HCT116 (cell line): ENCODE results near the gene CCDC137. TPM values are rescaled to one million over a fixed set of nuclear protein-coding genes. Genes with fewer than 3 reads are reported as not detected.

Source experiments
- ATAC-seq: fragments of 200-7000 bp; cut with Tn5 transposase; 2 replicates; pipeline ENCODE4 v1.9.1; 2020; ENCODE audit warnings: mild to moderate bottlenecking, moderate library complexity
- BruUV-seq: library from RNA; stranded (reverse); fragments of 400-500 nt; replicated peaks from 2 replicates; lab custom pipeline; 2021; lab: Mats Ljungman, UMichigan
- CTCF ChIA-PET: fragments of 300-600 bp; sonication (Branson Sonifier 250); formaldehyde crosslinking; loops from one replicate; lab custom pipeline; 2021; ENCODE audit warnings: antibody characterized with exemption; lab: Charles Lee
- POLR2A ChIA-PET: fragments of 300-600, 350-600 bp; sonication (Branson Sonifier 250); formaldehyde crosslinking; loops from one replicate; lab custom pipeline; 2021; ENCODE audit warnings: antibody characterized with exemption; lab: Charles Lee
- RAD21 ChIA-PET, 2 experiments: fragments of 300-600 bp; sonication (Branson Sonifier 250); formaldehyde crosslinking; loops; one replicate each; lab custom pipeline; 2023; ENCODE audit warnings: low total read pairs in 2 of 2; ENCODE audit not compliant: uncharacterized antibody in 2 of 2, unreplicated experiment in 2 of 2, low non-redundant PET in 1 of 2; lab: Charles Lee
- DNase-seq: peaks from one replicate; pipeline ENCODE4 v3.0.0-alpha.2; 2010; ENCODE audit warnings: low read depth, low spot score
- H2AFZ ChIP-seq: fragments of 200-600 bp; shearing (Covaris generic), sonication (generic); 2 replicates; pipeline ENCODE4 v1.6.1; 2017; ENCODE audit warnings: low read depth, mixed run types, mixed read lengths, antibody characterized with exemption, low read length; ENCODE audit not compliant: poor library complexity, severe bottlenecking
- H3K27ac ChIP-seq: 2 replicates; pipeline ENCODE4 v1.5.1; 2012; ENCODE audit warnings: low read depth, low read length
- H3K27me3 ChIP-seq: fragments of 200-600 bp; sonication (generic); 2 replicates; pipeline ENCODE4 v1.6.1; 2016; ENCODE audit warnings: mixed run types, low read length, mixed read lengths; ENCODE audit not compliant: insufficient read depth
- H3K36me3 ChIP-seq, 2 experiments: fragments of 200-500 bp in 1 of 2; fragments of 200-600 bp in 1 of 2; sonication (Bioruptor generic) in 1 of 2; sonication (generic) in 1 of 2; 2 replicates each; pipeline versions ENCODE4 v1.5.1 to v1.6.1; 2014 to 2016; ENCODE audit warnings: low read length in 2 of 2, inconsistent platforms in 1 of 2, mixed read lengths in 1 of 2, mixed run types in 1 of 2; ENCODE audit not compliant: insufficient read depth in 2 of 2, control insufficient read depth in 1 of 2
- H3K4me1 ChIP-seq, 2 experiments: fragments of 200-600 bp in 1 of 2; sonication (generic) in 1 of 2; 2 replicates each; pipeline versions ENCODE4 v1.5.1 to v1.6.1; 2012 to 2017; ENCODE audit warnings: low read length in 2 of 2, inconsistent platforms in 1 of 2, mild to moderate bottlenecking in 1 of 2, mixed read lengths in 1 of 2, mixed run types in 1 of 2, moderate library complexity in 1 of 2; ENCODE audit not compliant: insufficient read depth in 2 of 2, control insufficient read depth in 1 of 2
- H3K4me2 ChIP-seq: fragments of 200-600 bp; sonication (generic); 2 replicates; pipeline ENCODE4 v1.6.1; 2017; ENCODE audit warnings: mixed run types, low read length, mixed read lengths
- H3K4me3 ChIP-seq, 2 experiments: fragments of 200-600 bp in 1 of 2; sonication (generic) in 1 of 2; replicated peaks in 1 of 2; 2 replicates each; pipeline ENCODE4 v1.5.1; 2011 to 2016; ENCODE audit warnings: low read length in 2 of 2, control low read depth in 1 of 2, low read depth in 1 of 2, mild to moderate bottlenecking in 1 of 2, mixed read lengths in 1 of 2, mixed run types in 1 of 2
- H3K79me2 ChIP-seq: fragments of 200-600 bp; sonication (generic); 2 replicates; pipeline ENCODE4 v1.6.1; 2017; ENCODE audit warnings: mild to moderate bottlenecking, mixed run types, low read length, moderate library complexity, mixed read lengths; ENCODE audit not compliant: insufficient read depth
- H3K9ac ChIP-seq: fragments of 200-600 bp; sonication (generic); 2 replicates; pipeline ENCODE4 v1.6.1; 2016; ENCODE audit warnings: low read length, mixed read lengths
- H3K9me2 ChIP-seq: fragments of 200-600 bp; sonication (generic), shearing (Covaris generic); 2 replicates; pipeline ENCODE4 v1.6.1; 2017; ENCODE audit warnings: mixed run types, mild to moderate bottlenecking, moderate library complexity; ENCODE audit not compliant: insufficient read depth
- H3K9me3 ChIP-seq, 2 experiments: fragments of 200-500 bp in 1 of 2; fragments of 200-600 bp in 1 of 2; sonication (Bioruptor generic) in 1 of 2; sonication (generic) in 1 of 2; 2 replicates each; pipeline ENCODE4 v1.6.1; 2014 to 2017; ENCODE audit warnings: low read length in 2 of 2, mixed read lengths in 2 of 2, inconsistent platforms in 1 of 2, low read depth in 1 of 2, mild to moderate bottlenecking in 1 of 2, mixed run types in 1 of 2, moderate library complexity in 1 of 2; ENCODE audit not compliant: control insufficient read depth in 1 of 2, insufficient read depth in 1 of 2
- H4K20me1 ChIP-seq: fragments of 200-600 bp; sonication (generic), shearing (Covaris generic); 2 replicates; pipeline ENCODE4 v1.6.1; 2017; ENCODE audit warnings: mixed run types, mild to moderate bottlenecking, moderate library complexity; ENCODE audit not compliant: insufficient read depth
- ATF3 ChIP-seq: IDR thresholded peaks from 2 replicates; pipeline ENCODE4 v1.6.1; 2012
- CBX3 ChIP-seq: IDR thresholded peaks from 2 replicates; pipeline ENCODE4 v1.6.1; 2012; ENCODE audit warnings: low read depth
- CEBPB ChIP-seq: IDR thresholded peaks from 2 replicates; pipeline ENCODE4 v1.6.1; 2012; ENCODE audit warnings: low read depth
- CTCF ChIP-seq, 3 experiments: fragments of 200-600 bp in 1 of 3; sonication (generic) in 1 of 3; IDR thresholded peaks in 2 of 3; conservative IDR thresholded peaks in 1 of 3; 2 replicates each; pipeline ENCODE4 v1.5.1; 2012 to 2017; ENCODE audit warnings: low read depth in 2 of 3, low read length in 2 of 3, antibody characterized with exemption in 1 of 3, borderline replicate concordance in 1 of 3, control low read depth in 1 of 3, mild to moderate bottlenecking in 1 of 3, mixed read lengths in 1 of 3, mixed run types in 1 of 3, moderate library complexity in 1 of 3; ENCODE audit not compliant: insufficient read depth in 1 of 3
- EGR1 ChIP-seq: IDR thresholded peaks from 2 replicates; pipeline ENCODE4 v1.6.1; 2012; ENCODE audit warnings: low read depth
- ELF1 ChIP-seq: IDR thresholded peaks from 2 replicates; pipeline ENCODE4 v1.6.1; 2012; ENCODE audit warnings: low read depth, borderline replicate concordance
- EZH2 ChIP-seq: fragments of 200-600 bp; sonication (generic); IDR thresholded peaks from 2 replicates; pipeline ENCODE4 v1.6.1; 2017; ENCODE audit warnings: antibody characterized with exemption, mixed run types
- MAX ChIP-seq: IDR thresholded peaks from 2 replicates; pipeline ENCODE4 v1.6.1; 2012
- POLR2A ChIP-seq: IDR thresholded peaks from 2 replicates; pipeline ENCODE4 v1.7.0; 2011; ENCODE audit warnings: borderline replicate concordance; ENCODE audit not compliant: insufficient read depth, insufficient read length; ENCODE audit errors: extremely low read depth
- RAD21 ChIP-seq: IDR thresholded peaks from 2 replicates; pipeline ENCODE4 v1.6.1; 2012; ENCODE audit warnings: low read depth, mild to moderate bottlenecking
- SIN3A ChIP-seq: IDR thresholded peaks from 2 replicates; pipeline ENCODE4 v1.6.1; 2012; ENCODE audit warnings: low read depth
- SP1 ChIP-seq: IDR thresholded peaks from 2 replicates; pipeline ENCODE4 v1.6.1; 2012; ENCODE audit warnings: low read depth
- SRF ChIP-seq: IDR thresholded peaks from 2 replicates; pipeline ENCODE4 v1.6.1; 2012; ENCODE audit warnings: low read depth
- YY1 ChIP-seq: IDR thresholded peaks from 2 replicates; pipeline ENCODE4 v1.6.1; 2011; ENCODE audit warnings: low read length, low read depth, moderate library complexity, mild to moderate bottlenecking; ENCODE audit not compliant: insufficient replicate concordance; ENCODE audit errors: extremely low read depth
- ZNF274 ChIP-seq: fragments of 200-500 bp; sonication (Bioruptor generic); IDR thresholded peaks from 2 replicates; pipeline ENCODE4 v1.6.1; 2014; ENCODE audit warnings: mild to moderate bottlenecking, low read depth, low read length, inconsistent platforms
- intact Hi-C: fragments of 100-400 bp; cut with micrococcal nuclease; formaldehyde crosslinking; loops from 2 replicates; pipeline ENCODE4 v1.10.0; 2022
- total RNA-seq: library from RNA; stranded (reverse); gene quantifications from one replicate; pipeline ENCODE4 v1.2.1, GENCODE V29; 2021; ENCODE audit not compliant: unreplicated experiment

CCDC137 gene
- total RNA-seq, 1 experiment from 2014 or later = 77.5 TPM

GRCh38 chr17:81652906-81653771 is 13.4 kb upstream of the CCDC137 start:
- no peaks in the 10 kb centered on the region for H4K20me1 ChIP-seq
- DNase-seq (no peak), ATAC-seq (no peak)
- no peaks in the 10 kb centered on the region for H3K9me2 ChIP-seq
- no peak overlapping the region for H2AFZ ChIP-seq
- TF ChIP-seq POLR2A (no peak), CEBPB (no peak), EZH2 (no peak), SRF (no peak)
- H3K4me3 ChIP-seq = no peak overlapping the region
- H3K79me2 ChIP-seq = no peaks in the 10 kb centered on the region
- BruUV-seq = no TSS peak
- CTCF ChIA-PET = no interaction called here
- no peak overlapping the region for H3K27ac ChIP-seq
- intact Hi-C loops = no loop called here
- no peaks in the 10 kb centered on the region for H3K36me3 ChIP-seq
- peaks cover 0 to 5% of the 10 kb centered on the region in 2 experiments; a peak in 1 of 4 replicates for H3K9me3 ChIP-seq
- RAD21 ChIA-PET = no interaction called here
- H3K4me2 ChIP-seq = no peak overlapping the region
- no peaks in the 10 kb centered on the region for H3K27me3 ChIP-seq
- peaks cover 7 to 19% of the 10 kb centered on the region in 2 experiments; a peak in 3 of 4 replicates for H3K4me1 ChIP-seq
- no peak overlapping the region for H3K9ac ChIP-seq
- POLR2A ChIA-PET = no interaction called here

GRCh38 chr17:81655378-81656117 is 11.0 kb upstream of the CCDC137 start:
- Histone ChIP-seq H4K20me1 (no peaks in the 10 kb centered on the region), H3K4me3 (no peak overlapping the region), H2AFZ (no peak overlapping the region), H3K4me2 (no peak overlapping the region), H3K9me2 (no peaks in the 10 kb centered on the region), H3K36me3 (no peaks in the 10 kb centered on the region), H3K79me2 (no peaks in the 10 kb centered on the region), H3K4me1 (peaks cover 7 to 19% of the 10 kb centered on the region in 2 experiments; a peak in 3 of 4 replicates), H3K27me3 (no peaks in the 10 kb centered on the region), H3K9ac (no peak overlapping the region), H3K27ac (no peak overlapping the region), H3K9me3 (no peaks in the 10 kb centered on the region)
- intact Hi-C loops = no loop called here
- ChIA-PET CTCF (no interaction called here), RAD21 (no interaction called here), POLR2A (interaction anchor here (1.2 kb wide), 1 partner anchor 10 kb away, joined by 5 read pairs; no protein-coding TSS in a partner anchor)
- no TSS peak for BruUV-seq
- DNase-seq = no peak
- no peak for ATAC-seq
- TF ChIP-seq ZNF274 (no peak), EZH2 (no peak), SP1 (no peak), RAD21 (no peak), EGR1 (no peak), CTCF (IDR thresholded peaks at IDR 0.05 in 2 of 3, conservative IDR thresholded peaks at IDR 0.05 in 1 of 3; ENCODE audit: borderline replicate concordance in 1 of 3, insufficient read depth in 1 of 3, low read depth in 2 of 3, low read length in 2 of 3) (no peak), ATF3 (no peak), MAX (no peak), POLR2A (no peak), SRF (no peak), ELF1 (no peak), YY1 (no peak), CBX3 (no peak), SIN3A (no peak)
